Measurements from ENCODE around the gene HSFX1. TPM values are rescaled to one million over a fixed set of nuclear protein-coding genes. Genes with fewer than 3 reads are reported as not detected.
"Not testable (repeated sequence)": the region's sequence is repeated elsewhere in the genome, so short reads cannot be mapped to it uniquely, and the experiment has no call there.

HSFX1 gene
- total RNA-seq (2014; rRNA removed; shearing (Covaris generic)): 0.42 and 0.59 TPM in 2 replicates

- not testable (repeated sequence) for DNase-seq (ENCODE audit: low read depth)
Observed at GRCh38 chrX:149773768-149774167, at the start of gene HSFX1. Gene HSFX1 (plus strand): TSS chrX:149774068. CDS start chrX:149774682, 614 bp downstream.

- not testable (repeated sequence) for DNase-seq (ENCODE audit: low read depth)
Observed at GRCh38 chrX:149727308-149727707, 46.6 kb upstream of the HSFX1 start.

- not testable (repeated sequence) for DNase-seq (ENCODE audit: low read depth)
Observed at GRCh38 chrX:149742269-149742668, 31.6 kb upstream of the HSFX1 start.

- not testable (repeated sequence) for DNase-seq (ENCODE audit: low read depth)
Observed at GRCh38 chrX:149746390-149747007, 27.4 kb upstream of the HSFX1 start.

- no peak for DNase-seq (ENCODE audit: low read depth)
Observed at GRCh38 chrX:149757206-149758067, 16.4 kb upstream of the HSFX1 start.

GRCh38 chrX:149758068-149758714 lies 15.7 kb upstream of the HSFX1 start:
- DNase-seq (ENCODE audit: low read depth): no peak

- not testable (repeated sequence) for DNase-seq (ENCODE audit: low read depth)
Observed at GRCh38 chrX:149758715-149759078, 15.2 kb upstream of the HSFX1 start.

GRCh38 chrX:149759824-149760223 lies 14.0 kb upstream of the HSFX1 start:
- no peak for DNase-seq (ENCODE audit: low read depth)

- no peak for DNase-seq (ENCODE audit: low read depth)
Observed at GRCh38 chrX:149760965-149761364, 12.9 kb upstream of the HSFX1 start.

- not testable (repeated sequence) for DNase-seq (ENCODE audit: low read depth)
Observed at GRCh38 chrX:149761858-149762674, 11.8 kb upstream of the HSFX1 start.

- DNase-seq (ENCODE audit: low read depth): no peak
Observed at GRCh38 chrX:149762696-149763614, 10.9 kb upstream of the HSFX1 start.

GRCh38 chrX:149770344-149770743 lies 3.5 kb upstream of the HSFX1 start:
- not testable (repeated sequence) for DNase-seq (ENCODE audit: low read depth)

GRCh38 chrX:149773026-149773425 lies 842 bp upstream of the HSFX1 start:
- not testable (repeated sequence) for DNase-seq (ENCODE audit: low read depth)

- DNase-seq (ENCODE audit: low read depth): not testable (repeated sequence)
Observed at GRCh38 chrX:149777999-149778398, 4.1 kb downstream of the HSFX1 start.

GRCh38 chrX:149781727-149782126 lies 7.9 kb downstream of the HSFX1 start, which contains the start of gene MAGEA9:
Gene MAGEA9 (plus strand): TSS chrX:149781930. CDS start chrX:149786211, 4,281 bp downstream.
- not testable (repeated sequence) for DNase-seq (ENCODE audit: low read depth)

- not testable (repeated sequence) for DNase-seq (ENCODE audit: low read depth)
Observed at GRCh38 chrX:149795531-149795930, 21.7 kb downstream of the HSFX1 start.

- no peak for DNase-seq (ENCODE audit: low read depth)
Observed at GRCh38 chrX:149799095-149799714, 25.3 kb downstream of the HSFX1 start.

- DNase-seq (ENCODE audit: low read depth): no peak
Observed at GRCh38 chrX:149799938-149800337, 26.1 kb downstream of the HSFX1 start.

GRCh38 chrX:149803458-149804062 lies 29.7 kb downstream of the HSFX1 start:
- no peak for DNase-seq (ENCODE audit: low read depth)

Measured in M059J (cell line).